ENCODE data around the gene SERPINI1.

Gene SERPINI1

DNA sequence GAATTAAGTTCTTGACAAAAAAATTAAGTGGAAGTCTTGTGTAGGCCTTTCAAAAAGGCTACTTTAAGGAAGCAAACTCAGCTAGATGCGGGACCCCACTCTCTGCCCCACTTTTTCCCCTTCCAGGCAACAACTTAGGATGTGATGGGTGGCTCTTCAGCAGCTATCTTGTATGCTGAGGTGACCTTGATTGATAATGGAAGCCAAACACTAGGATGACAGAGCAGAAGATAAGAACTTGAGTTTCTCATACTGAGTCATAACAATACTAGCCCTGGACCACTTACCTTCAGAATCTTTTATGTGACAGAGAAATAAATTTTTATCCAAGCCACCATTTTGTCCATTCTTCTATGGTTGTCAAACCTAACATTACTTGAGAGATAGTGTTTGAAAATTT lies 16.9 kb upstream of the SERPINI1 start:
- Histone ChIP-seq H3K4me3 (ENCODE audit: low read depth, low read length) (no peak overlapping the region), H3K4me1 (ENCODE audit: control insufficient read depth, insufficient read depth, low read length) (peaks cover 5% of the 10 kb centered on the region), H3K36me3 (ENCODE audit: control insufficient read depth, insufficient read depth, low read length) (peaks cover 3% of the 10 kb centered on the region), H3K9me3 (ENCODE audit: control insufficient read depth, insufficient read depth, low read length) (peaks cover 5% of the 10 kb centered on the region), H3K9ac (ENCODE audit: low read depth, low read length) (no peak overlapping the region), H3K27me3 (ENCODE audit: control insufficient read depth, insufficient read depth, low read length) (no peaks in the 10 kb centered on the region)

DNA sequence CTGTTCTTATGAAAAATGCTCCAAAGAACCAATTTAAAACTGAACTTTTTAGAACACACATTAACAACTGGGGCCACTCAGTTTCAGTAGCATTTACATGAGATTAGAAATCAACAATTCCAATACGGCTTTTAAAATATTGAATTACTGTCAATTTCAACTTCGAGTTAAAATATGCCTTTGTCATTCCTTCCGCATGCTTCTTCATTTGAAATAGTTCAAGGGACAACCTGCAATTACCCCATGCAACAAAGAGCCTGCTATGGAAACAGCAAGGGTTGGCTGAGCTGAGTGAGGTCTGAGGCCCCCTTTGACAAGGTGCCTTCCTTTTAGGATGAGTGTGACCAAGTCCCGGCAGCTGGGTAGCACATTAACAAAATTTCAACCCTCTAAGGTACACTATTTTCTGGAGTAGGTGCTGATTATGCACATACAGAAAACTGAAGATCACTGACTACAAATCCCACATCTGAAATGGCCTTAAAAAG lies 12.5 kb upstream of the SERPINI1 start:
- Histone ChIP-seq H3K4me3 (ENCODE audit: low read depth, low read length) (no peak overlapping the region), H3K9ac (ENCODE audit: low read depth, low read length) (no peak overlapping the region), H3K36me3 (ENCODE audit: control insufficient read depth, insufficient read depth, low read length) (peaks cover 3% of the 10 kb centered on the region), H3K27me3 (ENCODE audit: control insufficient read depth, insufficient read depth, low read length) (no peaks in the 10 kb centered on the region), H3K4me1 (ENCODE audit: control insufficient read depth, insufficient read depth, low read length) (peaks cover 34% of the 10 kb centered on the region), H3K9me3 (ENCODE audit: control insufficient read depth, insufficient read depth, low read length) (peaks cover 5% of the 10 kb centered on the region)

DNA sequence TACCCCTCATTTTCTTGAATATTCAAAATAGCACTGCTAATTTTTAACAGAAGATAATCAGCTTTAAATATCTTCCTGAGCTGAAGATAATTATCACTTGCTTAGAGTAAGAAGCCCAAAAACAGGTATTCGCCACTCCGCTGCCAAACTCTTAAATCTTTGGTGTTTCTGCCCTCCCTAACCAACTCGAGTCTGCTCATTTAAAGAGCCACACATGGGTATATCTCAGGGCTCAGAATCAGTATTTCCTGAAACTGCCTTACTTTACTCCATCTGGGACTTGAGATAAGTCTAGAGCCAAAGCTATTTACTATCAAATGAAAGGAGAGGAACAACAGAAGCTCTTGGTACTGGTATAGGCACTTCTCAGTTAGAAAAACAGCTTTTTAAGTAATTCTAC lies 11.6 kb upstream of the SERPINI1 start:
- Histone ChIP-seq H3K27me3 (ENCODE audit: control insufficient read depth, insufficient read depth, low read length) (no peaks in the 10 kb centered on the region), H3K36me3 (ENCODE audit: control insufficient read depth, insufficient read depth, low read length) (peaks cover 3% of the 10 kb centered on the region), H3K9ac (ENCODE audit: low read depth, low read length) (no peak overlapping the region), H3K9me3 (ENCODE audit: control insufficient read depth, insufficient read depth, low read length) (peaks cover 5% of the 10 kb centered on the region), H3K4me3 (ENCODE audit: low read depth, low read length) (no peak overlapping the region), H3K4me1 (ENCODE audit: control insufficient read depth, insufficient read depth, low read length) (peaks cover 34% of the 10 kb centered on the region)

DNA sequence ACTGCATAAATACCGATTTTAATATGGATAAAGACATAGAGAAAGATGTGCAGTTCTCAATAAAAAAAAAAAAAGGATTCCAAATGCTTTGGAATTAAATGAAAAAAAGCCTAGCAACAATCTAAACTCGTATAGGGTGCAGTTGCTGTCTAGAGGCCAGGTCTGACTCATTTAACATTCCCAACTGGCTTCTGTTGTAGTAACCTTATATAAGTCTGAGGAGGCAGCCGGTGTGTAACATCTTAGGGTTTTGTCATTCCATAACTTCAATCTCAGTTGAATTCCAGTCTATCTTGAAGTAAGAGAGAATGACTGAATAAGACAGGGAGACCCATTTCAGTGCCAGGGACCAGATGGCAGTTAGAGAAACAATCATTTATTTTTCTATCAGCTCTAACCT lies 7.3 kb upstream of the SERPINI1 start:
- Histone ChIP-seq H3K4me1 (ENCODE audit: control insufficient read depth, insufficient read depth, low read length) (peaks cover 40% of the 10 kb centered on the region), H3K36me3 (ENCODE audit: control insufficient read depth, insufficient read depth, low read length) (no peaks in the 10 kb centered on the region), H3K27me3 (ENCODE audit: control insufficient read depth, insufficient read depth, low read length) (no peaks in the 10 kb centered on the region), H3K4me3 (ENCODE audit: low read depth, low read length) (no peak overlapping the region), H3K9ac (ENCODE audit: low read depth, low read length) (no peak overlapping the region), H3K9me3 (ENCODE audit: control insufficient read depth, insufficient read depth, low read length) (no peaks in the 10 kb centered on the region)

DNA sequence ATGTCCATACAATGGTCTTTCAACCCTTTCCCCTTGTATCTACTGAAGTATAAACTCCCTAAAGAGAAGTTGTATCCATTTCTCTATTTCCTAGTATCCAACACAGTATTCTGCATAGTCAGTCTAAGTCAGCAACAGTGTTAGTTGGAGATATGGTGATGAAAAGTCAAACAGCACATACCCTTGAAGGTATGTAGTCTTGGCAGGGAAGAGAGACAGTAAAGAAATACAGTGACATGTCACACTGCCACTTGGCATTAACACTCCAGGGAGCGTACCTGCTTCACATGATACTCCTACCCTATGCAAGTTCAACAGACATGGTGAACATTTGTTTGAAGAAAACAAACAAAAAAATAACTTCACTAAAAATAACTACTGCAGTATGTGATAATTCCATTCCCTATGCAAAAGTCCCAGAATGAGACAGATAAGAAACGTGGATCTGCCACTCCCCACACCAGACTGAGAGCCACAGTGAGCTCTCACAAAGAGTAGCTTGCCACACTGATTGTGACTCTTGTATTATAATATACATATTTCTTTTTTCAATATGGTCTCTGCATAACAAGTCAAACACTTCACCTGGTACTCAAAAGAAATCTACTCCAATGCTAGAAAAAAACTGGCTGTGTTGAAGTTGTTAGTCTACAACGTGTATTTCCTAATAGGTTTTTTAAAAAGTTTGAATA lies 6.7 kb upstream of the SERPINI1 start:
- no peak overlapping the region for H3K4me3 ChIP-seq (ENCODE audit: low read depth, low read length)
- H3K27me3 ChIP-seq (ENCODE audit: control insufficient read depth, insufficient read depth, low read length): no peaks in the 10 kb centered on the region
- no peaks in the 10 kb centered on the region for H3K36me3 ChIP-seq (ENCODE audit: control insufficient read depth, insufficient read depth, low read length)
- no peak overlapping the region for H3K9ac ChIP-seq (ENCODE audit: low read depth, low read length)
- H3K9me3 ChIP-seq (ENCODE audit: control insufficient read depth, insufficient read depth, low read length): no peaks in the 10 kb centered on the region
- H3K4me1 ChIP-seq (ENCODE audit: control insufficient read depth, insufficient read depth, low read length): peaks cover 34% of the 10 kb centered on the region

DNA sequence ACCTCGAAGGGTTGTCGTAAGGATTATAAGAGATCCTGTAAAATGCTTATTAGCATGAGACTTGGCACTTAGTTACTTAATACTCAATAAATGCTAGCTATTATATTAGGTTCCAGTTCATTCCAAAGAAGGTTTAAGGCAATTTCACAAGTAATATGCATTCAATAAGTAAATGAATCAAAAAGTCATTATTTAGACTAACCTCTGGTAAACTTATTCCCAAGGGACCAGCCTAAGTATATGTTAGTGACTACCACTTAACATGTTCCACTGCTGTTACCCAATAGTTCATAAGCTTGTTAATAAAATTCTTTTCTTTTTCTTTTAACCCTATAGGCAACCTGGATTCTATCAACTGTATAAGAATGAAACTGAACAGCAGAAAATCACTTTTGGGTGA lies 5.9 kb upstream of the SERPINI1 start:
- H3K4me1 ChIP-seq (ENCODE audit: control insufficient read depth, insufficient read depth, low read length): peaks cover 26% of the 10 kb centered on the region
- no peaks in the 10 kb centered on the region for H3K27me3 ChIP-seq (ENCODE audit: control insufficient read depth, insufficient read depth, low read length)
- no peaks in the 10 kb centered on the region for H3K36me3 ChIP-seq (ENCODE audit: control insufficient read depth, insufficient read depth, low read length)
- H3K4me3 ChIP-seq (ENCODE audit: low read depth, low read length): no peak overlapping the region
- no peaks in the 10 kb centered on the region for H3K9me3 ChIP-seq (ENCODE audit: control insufficient read depth, insufficient read depth, low read length)
- H3K9ac ChIP-seq (ENCODE audit: low read depth, low read length): no peak overlapping the region

DNA sequence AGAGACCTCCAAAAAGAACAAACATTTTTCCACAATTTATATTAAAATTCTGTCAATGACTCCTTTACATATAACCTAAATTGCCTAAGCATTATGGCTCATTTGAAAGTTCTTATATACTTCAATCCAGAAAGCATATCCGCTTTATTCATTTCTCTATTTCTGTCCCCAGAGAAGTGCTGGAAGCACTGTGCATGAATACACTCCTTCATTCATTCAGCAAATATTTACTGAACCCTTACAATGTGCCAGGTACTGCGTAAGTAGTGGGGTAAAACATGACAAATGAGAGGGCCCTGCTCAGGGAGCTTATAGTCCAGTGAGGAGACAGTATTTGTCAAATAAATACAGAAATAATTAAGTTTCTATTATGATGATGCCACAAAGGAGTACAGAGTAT lies 4.1 kb upstream of the SERPINI1 start:
- Histone ChIP-seq H3K4me3 (ENCODE audit: low read depth, low read length) (no peak overlapping the region), H3K9ac (ENCODE audit: low read depth, low read length) (no peak overlapping the region), H3K27me3 (ENCODE audit: control insufficient read depth, insufficient read depth, low read length) (no peaks in the 10 kb centered on the region), H3K36me3 (ENCODE audit: control insufficient read depth, insufficient read depth, low read length) (no peaks in the 10 kb centered on the region), H3K9me3 (ENCODE audit: control insufficient read depth, insufficient read depth, low read length) (no peaks in the 10 kb centered on the region), H3K4me1 (ENCODE audit: control insufficient read depth, insufficient read depth, low read length) (peaks cover 22% of the 10 kb centered on the region)

DNA sequence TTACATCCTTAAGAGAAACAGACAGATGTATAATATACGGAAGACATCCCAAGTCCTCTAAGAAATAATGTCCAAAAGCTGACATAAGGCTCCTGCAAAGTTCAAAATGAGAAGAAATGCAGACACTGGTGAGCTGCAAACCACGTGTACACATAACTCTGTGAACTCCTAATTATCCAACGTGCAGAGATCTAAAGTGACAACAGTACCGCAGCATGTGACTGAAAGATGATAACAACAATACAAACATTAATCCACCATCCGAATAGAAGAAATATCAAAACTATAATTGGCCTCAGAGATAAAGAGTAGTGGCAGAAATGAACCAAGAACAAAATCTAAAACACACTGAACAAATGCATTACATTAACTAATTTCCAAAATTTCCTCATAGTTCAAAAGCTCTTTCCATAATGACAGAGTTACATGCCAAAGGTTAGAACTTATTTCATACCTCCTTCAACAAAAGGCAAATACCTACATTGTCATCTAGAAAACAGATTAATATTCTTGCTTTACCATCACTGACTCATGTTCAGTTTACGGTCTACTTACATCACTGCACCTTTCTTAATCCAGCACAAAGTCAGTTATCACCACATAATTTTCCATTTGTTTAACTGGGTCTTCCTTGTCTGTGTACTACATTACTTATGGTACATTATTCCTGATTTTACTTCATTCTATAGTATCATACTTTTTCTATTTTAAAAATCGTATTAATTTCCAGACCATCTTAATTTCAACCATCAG lies 3.0 kb upstream of the SERPINI1 start:
- Histone ChIP-seq H3K9ac (ENCODE audit: low read depth, low read length) (no peak overlapping the region), H3K27me3 (ENCODE audit: control insufficient read depth, insufficient read depth, low read length) (no peaks in the 10 kb centered on the region), H3K9me3 (ENCODE audit: control insufficient read depth, insufficient read depth, low read length) (no peaks in the 10 kb centered on the region), H3K36me3 (ENCODE audit: control insufficient read depth, insufficient read depth, low read length) (no peaks in the 10 kb centered on the region), H3K4me3 (ENCODE audit: low read depth, low read length) (no peak overlapping the region), H3K4me1 (ENCODE audit: control insufficient read depth, insufficient read depth, low read length) (peaks cover 11% of the 10 kb centered on the region)

DNA sequence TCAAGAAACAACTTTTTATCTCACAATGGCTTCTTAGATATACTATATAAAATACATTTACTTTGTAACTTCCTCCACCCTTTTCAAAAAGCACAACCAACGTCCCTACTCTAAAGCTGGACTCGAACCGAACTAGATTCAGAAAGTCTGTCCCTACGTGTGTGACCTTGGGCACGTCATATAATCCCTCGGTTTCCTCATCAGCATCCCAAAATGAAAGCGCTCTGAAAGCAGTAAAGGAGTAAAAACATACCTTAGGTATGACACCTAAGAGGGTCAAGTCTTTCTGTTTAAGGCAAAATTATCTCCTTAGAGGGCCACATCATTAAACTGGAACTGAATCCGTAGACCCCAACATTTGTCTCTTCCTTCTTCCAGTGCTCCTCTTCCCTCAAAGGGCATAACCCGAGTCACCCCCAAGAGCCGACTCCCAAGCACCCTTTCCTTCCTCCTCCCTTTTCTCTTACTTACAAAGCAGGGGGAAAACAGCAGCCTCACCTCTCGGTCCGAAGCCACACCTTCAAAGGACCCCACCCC lies 1.5 kb upstream of the SERPINI1 start:
- Histone ChIP-seq H3K4me1 (ENCODE audit: control insufficient read depth, insufficient read depth, low read length) (peaks cover 7% of the 10 kb centered on the region), H3K9me3 (ENCODE audit: control insufficient read depth, insufficient read depth, low read length) (no peaks in the 10 kb centered on the region), H3K27me3 (ENCODE audit: control insufficient read depth, insufficient read depth, low read length) (no peaks in the 10 kb centered on the region), H3K9ac (ENCODE audit: low read depth, low read length) (peak overlapping the region; percentile 92), H3K36me3 (ENCODE audit: control insufficient read depth, insufficient read depth, low read length) (no peaks in the 10 kb centered on the region), H3K4me3 (ENCODE audit: low read depth, low read length) (peak overlapping the region; percentile 98)

DNA sequence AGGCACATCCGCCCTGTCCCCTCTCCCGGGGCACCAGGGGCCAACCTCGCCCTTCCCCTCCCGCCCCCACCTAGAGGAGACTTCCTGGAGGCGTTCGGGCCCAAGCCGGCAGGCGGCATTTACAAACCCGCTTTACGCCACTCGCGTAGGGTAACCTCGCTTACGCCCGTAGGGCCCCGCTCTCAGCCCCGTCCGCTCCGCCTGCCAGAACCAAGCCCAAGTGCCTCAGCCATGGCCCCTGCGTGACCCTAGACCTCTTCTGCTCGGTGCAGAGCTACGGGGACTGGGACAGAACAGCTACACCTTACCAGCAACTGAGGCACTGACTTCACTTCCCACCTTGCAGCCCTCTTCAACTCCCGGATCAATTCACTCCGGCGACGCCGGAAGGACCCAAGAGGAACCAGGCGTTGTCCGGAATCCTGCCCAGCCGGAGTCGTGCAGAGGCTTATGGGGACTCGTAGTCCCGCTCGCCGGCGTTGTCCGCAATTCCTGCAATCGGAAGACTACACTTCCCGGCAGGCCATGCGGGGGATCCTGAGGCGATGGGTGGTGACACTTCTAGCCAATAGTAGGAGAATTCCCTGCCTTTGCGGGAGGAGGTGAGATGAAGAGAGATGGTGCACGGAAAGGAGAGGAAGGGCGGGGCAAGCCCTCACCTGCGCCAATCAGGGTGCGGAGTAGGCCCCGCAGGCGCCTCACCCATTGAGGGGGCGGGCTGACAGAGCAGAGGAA lies 856 bp upstream of the SERPINI1 start, which contains the start of gene PDCD10:
TSS of gene PDCD10 (minus strand) at position 395 of the 735 bp plus-strand sequence. CDS start 14,735 bp downstream, outside the sequence.
- Histone ChIP-seq H3K36me3 (ENCODE audit: control insufficient read depth, insufficient read depth, low read length) (no peaks in the 10 kb centered on the region), H3K9ac (ENCODE audit: low read depth, low read length) (peak within 1 kb of the TSS; percentile 92), H3K27me3 (ENCODE audit: control insufficient read depth, insufficient read depth, low read length) (no peaks in the 10 kb centered on the region), H3K9me3 (ENCODE audit: control insufficient read depth, insufficient read depth, low read length) (no peaks in the 10 kb centered on the region), H3K4me3 (ENCODE audit: low read depth, low read length) (peak within 1 kb of the TSS; percentile 98), H3K4me1 (ENCODE audit: control insufficient read depth, insufficient read depth, low read length) (peaks cover 5% of the 10 kb centered on the region)

DNA sequence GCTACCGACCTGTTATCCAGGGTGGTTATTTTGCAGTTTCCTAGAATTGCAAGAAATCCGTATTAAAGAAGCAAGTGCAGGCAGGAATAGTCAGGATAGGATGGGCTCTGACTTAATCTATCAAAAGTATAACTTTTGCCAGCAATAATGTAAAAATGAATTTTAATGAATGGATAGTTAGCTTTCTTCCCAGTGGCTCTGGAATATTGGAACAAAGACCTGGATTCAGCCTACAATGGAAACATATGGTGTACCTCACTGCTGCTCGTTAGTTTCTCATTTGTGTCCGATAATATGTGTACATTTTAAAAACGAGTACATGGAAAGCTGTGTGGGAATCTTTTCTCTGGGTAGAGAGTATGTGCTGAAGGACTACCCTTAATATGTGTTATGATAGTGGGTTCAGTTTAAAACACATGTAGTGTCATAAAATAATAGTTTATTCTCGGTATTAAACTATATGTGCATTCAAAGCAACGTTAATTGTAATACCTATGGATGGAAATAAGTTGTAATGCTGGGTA lies 805 bp downstream of the SERPINI1 start:
- peak overlapping the region; percentile 82 for H3K9ac ChIP-seq (ENCODE audit: low read depth, low read length)
- no peaks in the 10 kb centered on the region for H3K27me3 ChIP-seq (ENCODE audit: control insufficient read depth, insufficient read depth, low read length)
- H3K9me3 ChIP-seq (ENCODE audit: control insufficient read depth, insufficient read depth, low read length): no peaks in the 10 kb centered on the region
- H3K36me3 ChIP-seq (ENCODE audit: control insufficient read depth, insufficient read depth, low read length): no peaks in the 10 kb centered on the region
- H3K4me1 ChIP-seq (ENCODE audit: control insufficient read depth, insufficient read depth, low read length): no peaks in the 10 kb centered on the region
- peak overlapping the region; percentile 95 for H3K4me3 ChIP-seq (ENCODE audit: low read depth, low read length)
